ENCODE data around the gene MAST4. TPM values are rescaled to one million over a fixed set of nuclear protein-coding genes. Genes with fewer than 3 reads are reported as not detected.

Gene MAST4
- total and polyA plus RNA-seq, 2 of the 8 experiments (the other 6 are each of a cell fraction or from before 2014, with no cell fraction given), result 1.5 to 2.6 TPM

GRCh38 chr5:66826263-66826662 lies 230.1 kb downstream of the MAST4 start:
- no peak overlapping the region for H2BK5ac ChIP-seq (ENCODE audit: low read depth, low read length)
- H3K79me1 ChIP-seq (ENCODE audit: low read depth, low read length), result no peaks in the 10 kb centered on the region
- no peak overlapping the region for H2AFZ ChIP-seq (ENCODE audit: low read length)
- CTCF ChIA-PET (ENCODE audit: partially characterized antibody), result interaction anchor here (1.0 to 2.9 kb wide), 2 partner anchors 11 to 39 kb away, joined by 3 to 16 read pairs; no protein-coding TSS in a partner anchor
- H3K27ac ChIP-seq (ENCODE audit: low read depth, low read length), result no peak overlapping the region
- no peaks in the 10 kb centered on the region for H4K20me1 ChIP-seq (replicated peaks in 1 of 2; ENCODE audit: control insufficient read depth in 1 of 2, insufficient read depth in 2 of 2, low read length in 2 of 2)
- no peaks in the 10 kb centered on the region for H3K27me3 ChIP-seq (replicated peaks in 1 of 4; ENCODE audit: control insufficient read depth in 3 of 4, extremely low read depth in 1 of 4, insufficient read depth in 3 of 4, low read length in 3 of 4)
- H3K4me1 ChIP-seq (replicated peaks in 1 of 4; ENCODE audit: control insufficient read depth in 3 of 4, insufficient read depth in 4 of 4, low read length in 3 of 4), result peaks cover 3 to 17% (median 9%) of the 10 kb centered on the region in 4 experiments; a peak in 6 of 7 replicates
- H2BK20ac ChIP-seq (ENCODE audit: low read length), result no peak overlapping the region
- H3K18ac ChIP-seq (ENCODE audit: extremely low read depth, low read length), result no peak overlapping the region
- peaks cover 11% of the 10 kb centered on the region for H3K23me2 ChIP-seq (ENCODE audit: low read depth, low read length)
- no peak for DNase-seq (ENCODE audit: low read depth in 1 of 2, low spot score in 2 of 2)
- no peak overlapping the region for H3K56ac ChIP-seq (replicated peaks; ENCODE audit: insufficient read length, low read depth, low read length)
- 73% methylated on average over 7 of the region's 7 CpGs; no CpG with 5 or more reads in 1 of the 2 experiments for WGBS, 2 experiments (ENCODE audit: extremely low coverage in 1 of 2, insufficient coverage in 1 of 2, insufficient read length in 1 of 2, insufficient replicate concordance in 2 of 2, low coverage in 1 of 2, low lambda C conversion rate in 2 of 2, missing lambda C conversion rate in 1 of 2)
- H3K79me2 ChIP-seq (ENCODE audit: control insufficient read depth in 1 of 2, insufficient read depth in 2 of 2, low read length in 2 of 2), result no peaks in the 10 kb centered on the region
- no peak overlapping the region for H3K4me3 ChIP-seq (ENCODE audit: extremely low read depth in 1 of 4, insufficient read depth in 2 of 4, low read depth in 3 of 4, low read length in 4 of 4)
- H3K4ac ChIP-seq (replicated peaks; ENCODE audit: insufficient read length, low read depth, low read length), result no peak overlapping the region
- no peak overlapping the region for H4K5ac ChIP-seq (ENCODE audit: insufficient read length, low read depth, low read length)
- no peaks in the 10 kb centered on the region for H3K36me3 ChIP-seq (ENCODE audit: control insufficient read depth in 2 of 4, insufficient read depth in 4 of 4, low read length in 3 of 4)
- H2BK120ac ChIP-seq (replicated peaks; ENCODE audit: low read depth, low read length), result no peak overlapping the region
- H2BK15ac ChIP-seq (ENCODE audit: low read length), result no peak overlapping the region
- H3K4me2 ChIP-seq (ENCODE audit: insufficient read depth in 1 of 2, low read depth in 2 of 2, low read length in 2 of 2), result no peak overlapping the region
- H2AK5ac ChIP-seq (ENCODE audit: low read depth, low read length), result no peak overlapping the region
- POLR2A ChIA-PET (ENCODE audit: partially characterized antibody), result interaction anchor here (1.0 to 1.2 kb wide), 2 partner anchors 10 to 12 kb away, joined by 3 read pairs; no protein-coding TSS in a partner anchor
- no peak overlapping the region for H3K14ac ChIP-seq (ENCODE audit: insufficient read length)
- no peak overlapping the region for H3K9ac ChIP-seq (replicated peaks in 1 of 4; ENCODE audit: extremely low read depth in 1 of 4, low read depth in 3 of 4, low read length in 3 of 4)
- H2BK12ac ChIP-seq (ENCODE audit: low read depth, low read length), result no peak overlapping the region
- no peaks in the 10 kb centered on the region for H3K9me3 ChIP-seq (ENCODE audit: insufficient read depth in 2 of 2, low read depth in 1 of 2, low read length in 1 of 2)
- no peak for TF ChIP-seq SIN3A (conservative IDR thresholded peaks at IDR 0.05 in 1 of 2, IDR thresholded peaks at IDR 0.05 in 1 of 2; ENCODE audit: low read depth in 1 of 2, low read length in 2 of 2)
- no peak for TF ChIP-seq POLR2AphosphoS5 (IDR thresholded peaks at IDR 0.05; ENCODE audit: low read depth, low read length)
- no peak for TF ChIP-seq SP2 (IDR thresholded peaks at IDR 0.05; ENCODE audit: low read length)
- TF ChIP-seq TAF1 (IDR thresholded peaks at IDR 0.05; ENCODE audit: low read depth, low read length), result no peak
- no peak for TF ChIP-seq SUZ12 (IDR thresholded peaks at IDR 0.05; ENCODE audit: low read length)
- H4K91ac ChIP-seq (replicated peaks; ENCODE audit: insufficient read length, low read length), result no peak overlapping the region
- H3K23ac ChIP-seq (ENCODE audit: insufficient read length), result no peak overlapping the region
- no peak for FAIRE-seq
- no peak overlapping the region for H4K8ac ChIP-seq (ENCODE audit: extremely low read depth, insufficient read depth, low read length)

Measured in H1 (cell line).